H9 (cell line): ENCODE data around the gene NANOS3. TPM values are rescaled to one million over a fixed set of nuclear protein-coding genes. Genes with fewer than 3 reads are reported as not detected.
A peak's percentile ranks its signal among the peaks of the same experiment; 100 is the strongest.

ENCODE experiments used
- DNase-seq: peaks from one replicate; pipeline ENCODE4 v3.0.0-alpha.2; 2017
- H2AFZ ChIP-seq: one replicate; pipeline ENCODE4 v1.6.1; 2013; ENCODE audit warnings: mild to moderate bottlenecking, low read length, control low read depth, moderate library complexity
- H2AK5ac ChIP-seq: 2 replicates; pipeline ENCODE4 v1.6.1; 2013; ENCODE audit warnings: low read length, control low read depth, mixed read lengths; ENCODE audit not compliant: insufficient read length
- H2BK120ac ChIP-seq: one replicate; pipeline ENCODE4 v1.6.1; 2013; ENCODE audit warnings: low read depth, mild to moderate bottlenecking, low read length, control low read depth, inconsistent platforms; ENCODE audit not compliant: poor library complexity, severe bottlenecking
- H2BK12ac ChIP-seq: 2 replicates; pipeline ENCODE4 v1.6.1; 2013; ENCODE audit warnings: low read length, control low read depth, mixed read lengths, low read depth; ENCODE audit not compliant: insufficient read length
- H2BK15ac ChIP-seq: 2 replicates; pipeline ENCODE4 v1.6.1; 2013; ENCODE audit warnings: low read depth, low read length, control low read depth
- H2BK20ac ChIP-seq: one replicate; pipeline ENCODE4 v1.6.1; 2013; ENCODE audit warnings: low read depth, mild to moderate bottlenecking, low read length, control low read depth, inconsistent platforms; ENCODE audit not compliant: poor library complexity, severe bottlenecking
- H2BK5ac ChIP-seq: 2 replicates; pipeline ENCODE4 v1.6.1; 2013; ENCODE audit warnings: low read length, control low read depth, mixed read lengths; ENCODE audit not compliant: insufficient read length
- H3K14ac ChIP-seq: 2 replicates; pipeline ENCODE4 v1.6.1; 2013; ENCODE audit warnings: low read length, control low read depth; ENCODE audit not compliant: insufficient read depth
- H3K18ac ChIP-seq: 2 replicates; pipeline ENCODE4 v1.6.1; 2013; ENCODE audit warnings: low read depth, mild to moderate bottlenecking, mixed read lengths, low read length, control low read depth; ENCODE audit not compliant: insufficient read length
- H3K23ac ChIP-seq: 2 replicates; pipeline ENCODE4 v1.6.1; 2013; ENCODE audit warnings: low read length, control low read depth, mixed read lengths, low read depth; ENCODE audit not compliant: insufficient read length
- H3K23me2 ChIP-seq: 2 replicates; pipeline ENCODE4 v1.6.1; 2013; ENCODE audit warnings: low read depth, mild to moderate bottlenecking, mixed read lengths, low read length, control low read depth; ENCODE audit not compliant: insufficient read length, poor library complexity, severe bottlenecking
- H3K27ac ChIP-seq: 2 replicates; pipeline ENCODE4 v1.5.1; 2013; ENCODE audit warnings: low read length, control low read depth, mixed read lengths, low read depth; ENCODE audit not compliant: insufficient read length
- H3K27me3 ChIP-seq: 2 replicates; pipeline ENCODE4 v1.6.1; 2013; ENCODE audit warnings: low read length, control low read depth, inconsistent platforms; ENCODE audit not compliant: insufficient read depth
- H3K4ac ChIP-seq: 2 replicates; pipeline ENCODE4 v1.6.1; 2013; ENCODE audit warnings: low read depth, mild to moderate bottlenecking, control low read depth, inconsistent platforms, low read length, moderate library complexity
- H3K4me1 ChIP-seq: 2 replicates; pipeline ENCODE4 v1.6.1; 2013; ENCODE audit warnings: low read length, control low read depth, inconsistent platforms; ENCODE audit not compliant: insufficient read depth
- H3K4me2 ChIP-seq: 2 replicates; pipeline ENCODE4 v1.6.1; 2013; ENCODE audit warnings: low read length, control low read depth, mixed read lengths; ENCODE audit not compliant: insufficient read length, insufficient read depth
- H3K56ac ChIP-seq: 2 replicates; pipeline ENCODE4 v1.6.1; 2013; ENCODE audit warnings: low read depth, mild to moderate bottlenecking, mixed read lengths, low read length, control low read depth; ENCODE audit not compliant: insufficient read length
- H3K79me1 ChIP-seq: 2 replicates; pipeline ENCODE4 v1.6.1; 2013; ENCODE audit warnings: low read depth, mild to moderate bottlenecking, moderate library complexity, low read length, control low read depth, inconsistent platforms; ENCODE audit not compliant: insufficient read depth, poor library complexity, severe bottlenecking
- H3K79me2 ChIP-seq: 2 replicates; pipeline ENCODE4 v1.6.1; 2013; ENCODE audit warnings: low read length, control low read depth, inconsistent platforms; ENCODE audit not compliant: insufficient read depth
- H3K9ac ChIP-seq: 2 replicates; pipeline ENCODE4 v1.6.1; 2013; ENCODE audit warnings: low read length, control low read depth, mixed read lengths; ENCODE audit not compliant: insufficient read length; ENCODE audit errors: extremely low read depth
- H3K9me3 ChIP-seq: one replicate; pipeline ENCODE4 v1.6.1; 2013; ENCODE audit warnings: low read depth, low read length, inconsistent platforms; ENCODE audit not compliant: control insufficient read depth
- H3T11ph ChIP-seq: one replicate; pipeline ENCODE4 v1.6.1; 2013; ENCODE audit warnings: mild to moderate bottlenecking, low read length, control low read depth, inconsistent platforms
- H4K20me1 ChIP-seq: one replicate; pipeline ENCODE4 v1.6.1; 2013; ENCODE audit not compliant: control insufficient read depth, insufficient read length, insufficient read depth
- H4K5ac ChIP-seq: 2 replicates; pipeline ENCODE4 v1.6.1; 2013; ENCODE audit warnings: low read depth, mild to moderate bottlenecking, mixed read lengths, low read length, control low read depth; ENCODE audit not compliant: insufficient read length
- H4K8ac ChIP-seq: replicated peaks from 2 replicates; pipeline ENCODE4 v1.6.1; 2013; ENCODE audit warnings: low read length, control low read depth, mixed read lengths, low read depth; ENCODE audit not compliant: insufficient read length
- H4K91ac ChIP-seq: 2 replicates; pipeline ENCODE4 v1.6.1; 2013; ENCODE audit warnings: low read depth, mild to moderate bottlenecking, moderate library complexity, mixed read lengths, low read length, control low read depth; ENCODE audit not compliant: insufficient read length
- H3K27ac Mint-ChIP-seq, 3 experiments: 2 replicates in 2 of 3; 3 replicates in 1 of 3; pipeline ENCODE4 v1.8.0; 2020 to 2021; ENCODE audit warnings: mixed read lengths in 3 of 3, mild to moderate bottlenecking in 1 of 3, moderate library complexity in 1 of 3
- H3K27me3 Mint-ChIP-seq: 2 replicates; pipeline ENCODE4 v1.8.0; 2021; ENCODE audit warnings: low read depth, mild to moderate bottlenecking, moderate library complexity, mixed read lengths
- H3K36me3 Mint-ChIP-seq, 3 experiments: 2 replicates in 2 of 3; 3 replicates in 1 of 3; pipeline ENCODE4 v1.8.0; 2020 to 2021; ENCODE audit warnings: low read depth in 3 of 3, mixed read lengths in 3 of 3; ENCODE audit not compliant: insufficient read depth in 1 of 3
- H3K4me1 Mint-ChIP-seq, 2 experiments: 2 replicates each; pipeline ENCODE4 v1.8.0; 2020; ENCODE audit warnings: mixed read lengths in 2 of 2
- H3K4me3 Mint-ChIP-seq, 2 experiments: 2 replicates in 1 of 2; 3 replicates in 1 of 2; pipeline ENCODE4 v1.8.0; 2020 to 2021; ENCODE audit warnings: mild to moderate bottlenecking in 2 of 2, mixed read lengths in 2 of 2, moderate library complexity in 1 of 2
- H3K9me3 Mint-ChIP-seq, 2 experiments: 2 replicates in 1 of 2; 3 replicates in 1 of 2; pipeline ENCODE4 v1.8.0; 2020; ENCODE audit warnings: mild to moderate bottlenecking in 2 of 2, mixed read lengths in 2 of 2, moderate library complexity in 1 of 2
- WGBS: extraction: QIAGEN DNeasy Blood & Tissue Kit; methylation state at CpG from one replicate; pipeline ENCODE4 v1.1.7; 2013; ENCODE audit warnings: missing lambda C conversion rate, low lambda C conversion rate, mixed read lengths; ENCODE audit not compliant: insufficient read length; ENCODE audit errors: extremely low coverage; 5-methylcytosine and 5-hydroxymethylcytosine counted together
- total RNA-seq: library from RNA; stranded (reverse); gene quantifications from 2 replicates; pipeline ENCODE4 v1.2.1, GENCODE V29; 2021
- TF ChIP-seq, protein P1 (sequence below): fragments of 200-600 bp; sonication (generic); conservative IDR thresholded peaks from 3 replicates; pipeline ENCODE4 v1.8.0; 2021; ENCODE audit warnings: antibody characterized with exemption, mild to moderate bottlenecking

NANOS3 gene
- total RNA-seq, 1 experiment from 2014 or later, result not detected

DNA sequence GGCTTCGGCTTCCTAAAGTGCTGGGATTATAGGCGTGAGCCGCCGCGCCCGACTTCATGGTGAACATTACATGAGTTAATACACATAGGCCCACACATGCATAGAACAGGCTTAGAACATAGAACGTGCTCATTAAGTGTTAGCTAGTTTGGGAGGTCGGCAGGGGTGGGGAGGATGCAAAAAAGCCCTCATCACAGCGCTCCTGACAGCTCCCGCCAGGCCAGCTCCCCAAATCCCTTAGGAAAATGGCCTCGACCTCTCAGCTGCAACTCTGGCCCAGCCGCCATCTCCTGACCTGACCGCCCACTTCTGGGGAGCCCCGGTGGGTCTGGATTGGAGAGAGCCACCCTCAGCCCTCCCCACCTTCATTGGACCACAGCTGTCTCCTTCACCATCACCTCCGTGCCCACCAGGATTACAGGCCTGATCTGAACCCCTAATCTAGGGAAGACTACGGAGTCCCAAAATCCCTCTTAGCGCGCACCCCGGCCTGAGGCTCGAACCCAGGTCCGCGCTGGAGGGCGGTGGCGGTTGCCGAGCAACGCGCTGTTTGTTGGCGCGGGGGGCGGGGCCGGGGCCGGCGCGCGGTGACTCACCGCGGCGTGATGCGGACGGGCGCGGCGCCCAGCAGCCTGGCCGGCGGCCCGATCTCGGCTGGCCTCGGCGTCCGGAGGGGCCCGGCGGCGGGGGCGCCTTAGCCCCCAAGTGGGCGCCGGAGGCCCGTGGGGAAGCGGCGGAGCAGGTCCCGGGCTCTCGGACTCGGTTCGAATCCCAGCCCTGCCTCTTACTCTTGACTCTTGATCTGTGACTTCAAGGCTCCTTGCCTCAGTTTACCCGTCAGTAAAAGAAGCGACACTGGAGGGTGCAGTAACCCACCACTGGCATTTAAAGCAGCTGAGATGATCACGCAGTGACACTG is 26.7 kb upstream of the NANOS3 start:
- no peak overlapping the region for H4K8ac ChIP-seq
- DNase-seq, result peak; percentile 81
- no peaks in the 10 kb centered on the region for H4K20me1 ChIP-seq
- peak overlapping the region; percentile 83 for H3T11ph ChIP-seq
- H3K9me3 ChIP-seq, result no peaks in the 10 kb centered on the region
- H2AK5ac ChIP-seq, result no peak overlapping the region
- H3K4me1 Mint-ChIP-seq, result peaks cover 23 to 27% of the 10 kb centered on the region in 2 experiments
- no peak overlapping the region for H2BK5ac ChIP-seq
- peaks cover 7% of the 10 kb centered on the region for H3K23me2 ChIP-seq
- H3K79me2 ChIP-seq, result no peaks in the 10 kb centered on the region
- H4K91ac ChIP-seq, result peak overlapping the region; percentile 94
- H3K56ac ChIP-seq, result no peak overlapping the region
- H2BK120ac ChIP-seq, result peak overlapping the region; percentile 94
- H2BK20ac ChIP-seq, result peak overlapping the region; percentile 46
- no peak overlapping the region for H3K27ac ChIP-seq
- H3K4me3 Mint-ChIP-seq, result peak overlapping the region; percentile 42 to 71
- peak overlapping the region; percentile 98 for H3K14ac ChIP-seq
- peak overlapping the region; percentile 94 for H2BK12ac ChIP-seq
- peak overlapping the region in 2 of 3 experiments; percentile 88 to 95; a peak in 4 of 7 replicates for H3K27ac Mint-ChIP-seq
- H3K9ac ChIP-seq, result no peak overlapping the region
- peak overlapping the region; percentile 37 for H3K4me2 ChIP-seq
- peak overlapping the region; percentile 96 for H3K4ac ChIP-seq
- H3K27me3 Mint-ChIP-seq, result no peaks in the 10 kb centered on the region
- H3K4me1 ChIP-seq, result peaks cover 7% of the 10 kb centered on the region; the same call in 1 of the 2 replicates
- H2AFZ ChIP-seq, result no peak overlapping the region
- H2BK15ac ChIP-seq, result no peak overlapping the region
- no peaks in the 10 kb centered on the region for H3K79me1 ChIP-seq
- peak overlapping the region; percentile 97 for H3K18ac ChIP-seq
- no peaks in the 10 kb centered on the region for H3K27me3 ChIP-seq
- H3K23ac ChIP-seq, result no peak overlapping the region
- TF ChIP-seq, protein P1, sequence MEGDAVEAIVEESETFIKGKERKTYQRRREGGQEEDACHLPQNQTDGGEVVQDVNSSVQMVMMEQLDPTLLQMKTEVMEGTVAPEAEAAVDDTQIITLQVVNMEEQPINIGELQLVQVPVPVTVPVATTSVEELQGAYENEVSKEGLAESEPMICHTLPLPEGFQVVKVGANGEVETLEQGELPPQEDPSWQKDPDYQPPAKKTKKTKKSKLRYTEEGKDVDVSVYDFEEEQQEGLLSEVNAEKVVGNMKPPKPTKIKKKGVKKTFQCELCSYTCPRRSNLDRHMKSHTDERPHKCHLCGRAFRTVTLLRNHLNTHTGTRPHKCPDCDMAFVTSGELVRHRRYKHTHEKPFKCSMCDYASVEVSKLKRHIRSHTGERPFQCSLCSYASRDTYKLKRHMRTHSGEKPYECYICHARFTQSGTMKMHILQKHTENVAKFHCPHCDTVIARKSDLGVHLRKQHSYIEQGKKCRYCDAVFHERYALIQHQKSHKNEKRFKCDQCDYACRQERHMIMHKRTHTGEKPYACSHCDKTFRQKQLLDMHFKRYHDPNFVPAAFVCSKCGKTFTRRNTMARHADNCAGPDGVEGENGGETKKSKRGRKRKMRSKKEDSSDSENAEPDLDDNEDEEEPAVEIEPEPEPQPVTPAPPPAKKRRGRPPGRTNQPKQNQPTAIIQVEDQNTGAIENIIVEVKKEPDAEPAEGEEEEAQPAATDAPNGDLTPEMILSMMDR, result no peak
- H4K5ac ChIP-seq, result peak overlapping the region; percentile 50
- H3K36me3 Mint-ChIP-seq, result no peaks in the 10 kb centered on the region; a peak in 2 of 7 replicates
- H3K9me3 Mint-ChIP-seq, result no peaks in the 10 kb centered on the region
- WGBS, result no CpG with 5 or more reads among the region's 66 CpGs
